Measurements from ENCODE around the gene PRSS33.

Gene PRSS33, protein sequence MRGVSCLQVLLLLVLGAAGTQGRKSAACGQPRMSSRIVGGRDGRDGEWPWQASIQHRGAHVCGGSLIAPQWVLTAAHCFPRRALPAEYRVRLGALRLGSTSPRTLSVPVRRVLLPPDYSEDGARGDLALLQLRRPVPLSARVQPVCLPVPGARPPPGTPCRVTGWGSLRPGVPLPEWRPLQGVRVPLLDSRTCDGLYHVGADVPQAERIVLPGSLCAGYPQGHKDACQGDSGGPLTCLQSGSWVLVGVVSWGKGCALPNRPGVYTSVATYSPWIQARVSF

DNA sequence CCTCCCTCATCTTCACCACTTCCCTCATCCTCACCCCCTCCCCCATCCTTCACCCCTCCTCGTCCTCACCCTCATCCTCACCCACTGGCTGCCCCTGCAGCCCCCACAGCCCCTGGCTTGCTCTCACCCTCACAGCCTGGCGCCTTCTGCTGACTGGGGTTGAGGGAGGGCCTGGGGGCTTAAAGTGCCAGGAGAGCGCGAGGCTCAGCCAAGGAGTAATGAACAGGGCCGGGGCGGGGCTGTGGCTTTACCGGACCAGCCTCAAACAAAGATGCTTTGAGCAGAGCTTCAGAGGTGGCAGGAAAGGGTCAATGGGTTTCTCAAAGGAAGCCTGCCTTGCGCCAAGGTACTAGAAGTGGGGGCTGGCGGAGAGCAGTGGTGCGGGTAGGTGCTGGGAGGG lies at the start of gene PRSS33:
TSS of gene PRSS33 (minus strand) at position 155 of the 400 bp plus-strand sequence. CDS start 1,013 bp downstream, outside the sequence.
- DNase-seq (ENCODE audit: low read depth) = no peak

DNA sequence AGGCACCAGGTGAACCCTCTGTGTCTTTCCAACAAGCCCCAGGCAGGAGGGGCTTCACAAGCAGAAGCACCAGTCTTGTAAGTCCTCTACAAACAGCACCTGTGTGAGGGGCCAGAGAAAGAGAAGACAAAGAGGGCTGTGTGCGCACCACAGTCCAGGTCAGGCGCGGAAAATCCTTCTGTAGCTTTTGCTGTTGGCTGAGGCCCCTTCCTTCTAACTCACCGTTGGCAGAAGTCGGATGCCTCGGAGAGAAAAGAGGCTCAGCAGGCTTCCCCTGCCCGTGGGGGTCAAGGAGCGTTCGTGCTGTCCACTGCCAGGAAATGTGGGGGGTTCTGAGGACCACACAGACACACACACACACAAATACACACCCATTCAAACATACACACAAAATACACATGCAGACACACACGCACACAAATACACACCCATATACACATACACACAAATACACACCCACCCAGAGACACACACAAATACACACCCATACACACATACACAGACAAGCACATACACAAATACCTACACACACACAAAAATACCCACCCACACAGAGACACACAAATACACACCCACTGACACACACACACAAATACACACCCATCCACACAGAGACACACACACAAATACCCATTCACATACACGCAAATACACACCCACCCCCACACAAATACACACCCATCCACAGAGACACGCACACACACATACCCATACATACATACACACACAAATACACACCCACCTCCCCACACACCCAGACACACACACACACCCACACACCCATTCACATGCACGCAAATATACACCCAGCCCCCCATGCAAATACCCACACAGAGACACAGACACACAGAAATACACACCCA lies 49.5 kb upstream of the PRSS33 start:
- no peak for DNase-seq (ENCODE audit: low read depth)

- peak; percentile 85 for DNase-seq (ENCODE audit: low read depth)
Measured at GRCh38 chr16:2835638-2836493, 48.5 kb upstream of the PRSS33 start.

DNA sequence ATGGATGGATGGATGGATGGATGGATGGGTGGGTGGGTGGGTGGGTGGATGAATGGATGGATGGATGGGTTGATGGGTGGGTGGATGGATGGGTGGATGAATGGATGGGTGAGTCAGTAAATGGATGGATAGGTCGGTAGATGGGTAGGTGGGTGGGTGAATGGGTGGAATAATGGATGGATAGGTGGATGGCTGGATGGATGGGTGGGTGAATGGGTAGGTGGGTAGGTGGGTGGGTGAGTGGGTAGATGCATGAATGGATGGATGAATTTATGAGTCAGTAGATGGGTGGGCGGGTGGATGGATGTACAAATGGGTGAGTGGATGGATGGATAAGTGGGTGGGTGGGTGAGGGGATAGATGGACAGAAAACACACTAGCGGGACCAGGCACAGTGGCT lies 47.6 kb upstream of the PRSS33 start:
- DNase-seq (ENCODE audit: low read depth) = no peak

- DNase-seq (ENCODE audit: low read depth) = no peak
Measured at GRCh38 chr16:2833776-2834175, 46.4 kb upstream of the PRSS33 start.

GRCh38 chr16:2831203-2831602 lies 43.8 kb upstream of the PRSS33 start:
- DNase-seq (ENCODE audit: low read depth) = no peak

DNA sequence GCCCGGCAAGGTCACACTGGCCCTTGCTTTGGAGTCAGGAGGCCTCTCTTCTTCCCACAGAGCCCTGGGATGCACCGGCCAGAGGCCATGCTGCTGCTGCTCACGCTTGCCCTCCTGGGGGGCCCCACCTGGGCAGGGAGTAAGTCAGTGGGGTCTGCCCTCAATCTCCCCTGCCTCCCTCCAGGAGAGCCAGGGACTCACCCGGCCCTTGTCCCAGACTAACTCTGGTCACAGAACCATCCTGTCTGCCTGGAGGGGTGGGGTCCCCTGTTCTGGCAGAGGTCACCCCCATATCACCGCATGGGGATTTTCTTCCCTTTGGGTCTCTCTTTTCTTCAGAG lies 43.0 kb upstream of the PRSS33 start:
- DNase-seq (ENCODE audit: low read depth) = no peak

DNA sequence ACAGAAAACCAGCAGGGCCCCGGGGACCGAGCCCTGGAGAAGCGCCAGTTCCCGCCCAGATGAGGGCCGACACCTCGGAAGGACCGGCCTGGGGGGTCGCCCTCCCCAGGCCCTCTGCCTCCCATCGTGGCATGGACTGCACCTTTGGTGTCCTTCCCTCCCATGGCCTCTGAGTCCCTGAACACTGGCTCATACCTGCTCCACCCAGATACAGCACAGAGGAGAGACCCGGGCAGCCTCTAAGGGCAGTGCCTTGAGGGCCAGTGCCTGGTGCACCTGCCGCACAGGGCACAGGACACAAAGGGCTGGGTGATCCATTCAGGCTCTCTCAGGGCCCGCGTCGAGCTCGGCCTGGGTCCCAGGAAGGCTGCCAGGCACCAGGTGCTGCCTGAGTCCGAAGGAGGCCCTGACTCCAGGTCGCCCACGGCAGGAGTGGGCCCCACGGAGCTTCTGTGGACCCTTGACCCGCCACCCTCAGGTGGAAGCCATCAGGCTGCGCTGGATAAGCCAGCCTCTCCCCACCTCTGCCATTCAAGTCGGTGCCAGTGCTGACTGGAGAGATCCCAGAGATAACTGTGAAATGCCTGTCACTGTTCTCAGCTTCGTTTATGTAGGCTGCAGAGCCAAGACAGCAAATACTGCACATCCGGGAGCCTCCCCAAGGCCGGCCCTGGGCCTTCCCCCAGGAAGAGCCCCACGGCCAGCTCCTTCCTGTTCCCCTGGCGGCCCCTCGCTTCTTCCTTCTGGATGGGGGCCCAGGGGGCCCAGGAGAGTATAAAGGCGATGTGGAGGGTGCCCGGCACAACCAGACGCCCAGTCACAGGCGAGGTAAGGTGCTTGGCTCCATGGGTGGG lies 42.4 kb upstream of the PRSS33 start, which contains the start of gene ZG16B:
TSS of gene ZG16B (plus strand) at position 803 of the 854 bp plus-strand sequence. CDS start 139 bp downstream, outside the sequence.
- peak; percentile 24 for DNase-seq (ENCODE audit: low read depth)

GRCh38 chr16:2828876-2829430 lies 41.6 kb upstream of the PRSS33 start:
- no peak for DNase-seq (ENCODE audit: low read depth)

- no peak for DNase-seq (ENCODE audit: low read depth)
Measured at GRCh38 chr16:2828521-2828840, 41.1 kb upstream of the PRSS33 start.

DNA sequence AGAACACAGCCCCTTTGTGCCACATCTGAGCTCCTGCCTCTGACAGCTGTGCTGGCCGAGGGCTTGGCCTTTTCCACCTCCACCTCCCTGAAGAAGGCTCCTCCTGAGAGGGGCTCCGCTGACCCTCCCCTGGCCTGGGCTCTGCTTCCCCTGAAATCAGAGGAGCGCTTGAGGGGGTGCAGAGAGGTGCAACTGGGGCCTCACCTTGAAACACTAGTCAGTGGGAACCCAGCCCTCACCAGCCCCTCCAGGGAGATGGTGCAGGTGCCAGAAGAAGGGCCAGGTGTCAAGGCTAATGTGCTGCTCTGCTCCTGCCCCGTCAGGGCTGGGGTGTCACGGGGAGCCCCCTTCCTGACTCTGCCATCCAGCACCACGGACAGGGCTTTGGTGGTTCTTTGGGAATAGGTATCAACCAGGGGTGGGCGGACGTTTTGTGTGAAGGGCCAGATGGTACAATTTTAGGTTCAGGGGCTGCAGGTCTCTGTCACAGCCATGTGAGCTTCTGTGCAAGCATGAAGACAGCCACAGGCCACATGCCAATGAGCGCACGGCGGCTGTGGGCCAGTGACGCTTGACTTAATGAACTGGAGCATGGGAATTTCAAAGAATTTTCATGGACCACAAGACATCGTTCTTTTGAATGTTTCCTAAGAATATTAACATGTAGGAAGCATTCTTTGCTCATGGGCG lies 40.6 kb upstream of the PRSS33 start:
- no peak for DNase-seq (ENCODE audit: low read depth)

GRCh38 chr16:2827374-2827791 lies 40.0 kb upstream of the PRSS33 start:
- DNase-seq (ENCODE audit: low read depth) = no peak

DNA sequence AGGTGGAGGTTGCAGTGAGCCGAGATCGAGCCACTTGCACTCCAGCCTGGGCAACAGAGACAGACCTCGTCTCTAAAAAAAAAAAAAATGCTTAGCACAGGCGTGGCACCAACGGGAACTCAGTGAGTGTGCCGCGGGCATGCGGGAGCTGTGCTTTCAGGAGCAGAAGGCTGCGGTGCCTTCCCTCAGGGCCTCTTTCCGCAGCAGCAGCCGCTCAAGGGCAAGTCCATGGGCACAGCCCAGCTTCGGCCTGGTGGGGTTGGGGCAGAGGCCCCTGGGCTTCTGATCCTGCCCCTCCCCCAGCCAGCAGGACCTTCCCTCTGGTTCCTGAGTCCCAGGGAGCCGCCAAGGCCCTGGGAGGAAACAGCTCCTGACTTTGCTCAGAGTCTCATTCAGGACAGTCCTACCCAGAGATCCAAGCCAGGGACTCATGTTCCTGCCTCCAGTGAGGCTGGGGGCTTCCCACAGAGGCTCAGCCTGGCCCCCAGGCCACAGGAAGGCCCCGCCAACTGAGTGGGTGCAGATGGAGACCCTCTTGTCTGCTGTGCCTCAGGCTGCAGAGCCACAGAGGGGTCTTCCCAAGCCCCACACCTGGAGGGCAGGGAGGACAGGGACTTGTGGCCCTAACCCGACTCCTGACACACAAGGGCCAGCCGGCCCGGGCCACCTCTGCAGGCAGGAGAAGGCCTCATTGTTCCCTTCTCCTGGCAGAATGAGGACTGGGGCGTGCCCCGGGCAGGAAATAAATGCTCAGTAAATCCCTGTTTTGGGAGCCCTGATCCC lies 39.4 kb upstream of the PRSS33 start:
- DNase-seq (ENCODE audit: low read depth) = no peak

GRCh38 chr16:2825906-2826305 lies 38.5 kb upstream of the PRSS33 start:
- no peak for DNase-seq (ENCODE audit: low read depth)

- DNase-seq (ENCODE audit: low read depth) = no peak
Measured at GRCh38 chr16:2825049-2825742, 37.8 kb upstream of the PRSS33 start.

DNA sequence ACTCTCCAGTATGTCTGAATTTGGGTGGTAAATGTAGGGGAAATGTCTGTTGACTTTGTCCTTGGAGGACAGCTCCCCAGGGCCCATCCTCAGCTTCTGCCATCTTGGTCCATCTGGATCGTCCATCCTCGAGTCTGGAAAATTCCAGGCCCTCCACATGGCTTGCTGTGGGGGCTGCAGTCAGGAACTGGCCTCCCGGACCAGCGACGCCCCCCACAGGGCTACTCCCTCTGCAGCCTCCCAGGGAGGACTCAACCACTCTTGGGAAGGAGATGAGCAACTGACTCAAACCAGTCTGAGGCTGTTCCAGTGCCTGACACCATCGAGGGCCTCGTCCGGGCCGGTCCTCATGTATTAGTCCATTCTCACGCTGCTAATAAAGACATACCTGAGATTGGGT lies 37.3 kb upstream of the PRSS33 start:
- DNase-seq (ENCODE audit: low read depth) = no peak

- DNase-seq (ENCODE audit: low read depth) = no peak
Measured at GRCh38 chr16:2822496-2822895, 35.1 kb upstream of the PRSS33 start.

- no peak for DNase-seq (ENCODE audit: low read depth)
Measured at GRCh38 chr16:2822158-2822495, 34.8 kb upstream of the PRSS33 start.

DNA sequence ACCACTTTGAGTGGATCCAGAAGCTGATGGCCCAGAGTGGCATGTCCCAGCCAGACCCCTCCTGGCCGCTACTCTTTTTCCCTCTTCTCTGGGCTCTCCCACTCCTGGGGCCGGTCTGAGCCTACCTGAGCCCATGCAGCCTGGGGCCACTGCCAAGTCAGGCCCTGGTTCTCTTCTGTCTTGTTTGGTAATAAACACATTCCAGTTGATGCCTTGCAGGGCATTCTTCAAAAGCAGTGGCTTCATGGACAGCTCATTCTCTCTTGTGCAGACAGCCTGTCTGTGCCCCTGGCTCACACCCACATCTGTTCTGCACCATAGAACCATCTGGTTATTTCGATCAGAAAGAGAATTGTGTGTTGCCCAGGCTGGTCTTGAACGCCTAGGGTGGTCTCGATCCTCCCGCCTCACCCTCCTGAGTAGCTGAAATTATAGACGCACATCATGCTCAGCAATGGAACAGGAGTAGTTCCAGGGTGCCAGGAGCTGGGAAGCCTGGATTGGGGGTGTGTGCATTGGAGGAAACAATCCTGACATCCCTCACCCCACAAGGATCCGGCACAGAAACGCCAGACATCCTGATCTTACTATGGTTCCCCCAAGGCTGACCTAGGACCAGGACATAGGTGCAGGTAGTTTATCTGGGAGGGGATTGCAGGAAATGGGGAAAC lies 34.3 kb upstream of the PRSS33 start:
- DNase-seq (ENCODE audit: low read depth) = no peak

Data from iris pigment epithelial cell (primary cell).